OCI-LY7 (cell line): Measurements from ENCODE around the gene FASTKD2. TPM values are rescaled to one million over a fixed set of nuclear protein-coding genes. Genes with fewer than 3 reads are reported as not detected.

Experiments
- BruUV-seq: library from RNA; stranded (reverse); fragments of 400-500 nt; replicated peaks from 2 replicates; lab custom pipeline; 2021; lab: Mats Ljungman, UMichigan
- CTCF ChIA-PET: fragments of 300-600 bp; sonication (Branson Sonifier 250); formaldehyde crosslinking; loops from one replicate; lab custom pipeline; 2022; ENCODE audit warnings: antibody characterized with exemption; ENCODE audit not compliant: unreplicated experiment; lab: Charles Lee
- POLR2A ChIA-PET: fragments of 300-600 bp; sonication (Branson Sonifier 250); formaldehyde crosslinking; loops from one replicate; lab custom pipeline; 2022; ENCODE audit warnings: antibody characterized with exemption; lab: Charles Lee
- DNase-seq: peaks from one replicate; pipeline ENCODE4 v3.0.0-alpha.2; 2015; ENCODE audit warnings: low spot score
- H2AFZ ChIP-seq: fragments of 200-600 bp; sonication (generic), shearing (Covaris generic); 2 replicates; pipeline ENCODE4 v1.6.1; 2014; ENCODE audit warnings: mild to moderate bottlenecking, antibody characterized with exemption, low read length, moderate library complexity
- H3K27ac ChIP-seq: fragments of 200-600 bp; sonication (generic); 2 replicates; pipeline ENCODE4 v1.5.1; 2014; ENCODE audit warnings: mixed run types, low read depth, mild to moderate bottlenecking, moderate library complexity, low read length, inconsistent platforms; ENCODE audit not compliant: poor library complexity, severe bottlenecking
- H3K36me3 ChIP-seq: fragments of 200-600 bp; sonication (generic); 2 replicates; pipeline ENCODE4 v1.6.1; 2014; ENCODE audit warnings: mild to moderate bottlenecking, antibody characterized with exemption, low read length, moderate library complexity, mixed read lengths; ENCODE audit not compliant: insufficient read depth
- H3K4me1 ChIP-seq: fragments of 200-600 bp; sonication (generic); 2 replicates; pipeline ENCODE4 v1.5.1; 2014; ENCODE audit warnings: mild to moderate bottlenecking, low read length; ENCODE audit not compliant: insufficient read depth, poor library complexity, severe bottlenecking
- H3K4me2 ChIP-seq: fragments of 200-600 bp; sonication (generic); 2 replicates; pipeline ENCODE4 v1.6.1; 2014; ENCODE audit warnings: mild to moderate bottlenecking, low read length
- H3K4me3 ChIP-seq: fragments of 200-600 bp; sonication (generic); 2 replicates; pipeline ENCODE4 v1.5.1; 2014; ENCODE audit warnings: mild to moderate bottlenecking, low read depth, low read length; ENCODE audit not compliant: poor library complexity, severe bottlenecking
- H3K79me2 ChIP-seq: fragments of 200-600 bp; sonication (generic); 2 replicates; pipeline ENCODE4 v1.6.1; 2016; ENCODE audit warnings: low read depth, mild to moderate bottlenecking, low read length, moderate library complexity, mixed read lengths; ENCODE audit not compliant: insufficient read depth
- H3K9me2 ChIP-seq: fragments of 200-600 bp; sonication (generic); 2 replicates; pipeline ENCODE4 v1.6.1; 2016; ENCODE audit warnings: mild to moderate bottlenecking, low read length, mixed read lengths; ENCODE audit not compliant: insufficient read depth
- H3K9me3 ChIP-seq: fragments of 200-600 bp; sonication (generic); 2 replicates; pipeline ENCODE4 v1.6.1; 2014; ENCODE audit warnings: mild to moderate bottlenecking, mixed run types, low read length, mixed read lengths
- H4K20me1 ChIP-seq: fragments of 200-600 bp; sonication (generic); 2 replicates; pipeline ENCODE4 v1.6.1; 2014; ENCODE audit warnings: mild to moderate bottlenecking, antibody characterized with exemption, low read length, moderate library complexity, mixed read lengths; ENCODE audit not compliant: insufficient read depth
- CTCF ChIP-seq: fragments of 200-600 bp; sonication (generic); conservative IDR thresholded peaks from 2 replicates; pipeline ENCODE4 v1.5.1; 2014; ENCODE audit warnings: mild to moderate bottlenecking, antibody characterized with exemption, low read length, moderate library complexity, mixed read lengths
- EZH2phosphoT487 ChIP-seq: fragments of 200-600 bp; sonication (generic); IDR thresholded peaks from 2 replicates; pipeline ENCODE4 v1.6.1; 2018; ENCODE audit warnings: low read depth, borderline replicate concordance, mild to moderate bottlenecking, mixed run types, antibody characterized with exemption, low read length, moderate library complexity, mixed read lengths
- intact Hi-C: fragments of 100-400 bp; cut with micrococcal nuclease; formaldehyde crosslinking; loops from one replicate; pipeline ENCODE4 v1.10.0; 2022; ENCODE audit not compliant: unreplicated experiment
- total RNA-seq, 2 experiments: library from RNA; depleted of rRNA in 1 of 2; stranded (reverse); fragments of >200 nt in 1 of 2; shearing (Covaris generic) in 1 of 2; gene quantifications; 2 replicates each; pipeline ENCODE4 v1.2.3, GENCODE V29; 2014 to 2022

FASTKD2 gene
- total RNA-seq, 2 experiments from 2014 or later = 17.0 to 20.9 TPM

- CTCF ChIA-PET = no interaction called here
- BruUV-seq = no TSS peak
- no peak for DNase-seq
- no peak overlapping the region for H3K27ac ChIP-seq
- intact Hi-C loops = no loop called here
- H3K9me2 ChIP-seq = no peaks in the 10 kb centered on the region
- no peaks in the 10 kb centered on the region for H3K9me3 ChIP-seq
- H3K4me3 ChIP-seq = no peak overlapping the region
- H3K79me2 ChIP-seq = no peaks in the 10 kb centered on the region
- POLR2A ChIA-PET = no interaction called here
- H3K4me1 ChIP-seq = no peaks in the 10 kb centered on the region
- no peak overlapping the region for H3K4me2 ChIP-seq
- H4K20me1 ChIP-seq = no peaks in the 10 kb centered on the region
- no peak overlapping the region for H2AFZ ChIP-seq
- H3K36me3 ChIP-seq = no peaks in the 10 kb centered on the region
- TF ChIP-seq EZH2phosphoT487 (no peak), CTCF (no peak)
These were observed 42.1 kb upstream of the FASTKD2 start for GRCh38 chr2:206723288-206723687.

GRCh38 chr2:206727287-206727686 lies 38.1 kb upstream of the FASTKD2 start:
- no peak for DNase-seq
- BruUV-seq = no TSS peak
- Histone ChIP-seq H2AFZ (no peak overlapping the region), H3K27ac (no peak overlapping the region), H3K4me3 (no peak overlapping the region), H3K36me3 (no peaks in the 10 kb centered on the region), H3K9me3 (no peaks in the 10 kb centered on the region), H3K4me1 (no peaks in the 10 kb centered on the region), H3K79me2 (no peaks in the 10 kb centered on the region), H4K20me1 (no peaks in the 10 kb centered on the region), H3K4me2 (no peak overlapping the region), H3K9me2 (no peaks in the 10 kb centered on the region)
- CTCF ChIA-PET = no interaction called here
- POLR2A ChIA-PET = no interaction called here
- intact Hi-C loops = no loop called here
- TF ChIP-seq CTCF (no peak), EZH2phosphoT487 (no peak)

GRCh38 chr2:206728277-206729199 lies 36.9 kb upstream of the FASTKD2 start:
- intact Hi-C loops = no loop called here
- H3K4me2 ChIP-seq = no peak overlapping the region

More at GRCh38 chr2:206728277-206729199, 36.9 kb upstream of the FASTKD2 start:
- ChIA-PET CTCF (no interaction called here), POLR2A (interaction anchor here (0.5 to 0.6 kb wide), 2 partner anchors 26 to 217 kb away, joined by 3 to 4 read pairs; no protein-coding TSS in a partner anchor)
- no peaks in the 10 kb centered on the region for H3K9me2 ChIP-seq
- H3K36me3 ChIP-seq = no peaks in the 10 kb centered on the region
- no peak overlapping the region for H3K4me3 ChIP-seq
- no peak for DNase-seq
- no TSS peak for BruUV-seq
- no peak overlapping the region for H2AFZ ChIP-seq
- H4K20me1 ChIP-seq = no peaks in the 10 kb centered on the region
- no peaks in the 10 kb centered on the region for H3K4me1 ChIP-seq
- H3K79me2 ChIP-seq = no peaks in the 10 kb centered on the region
- H3K9me3 ChIP-seq = no peaks in the 10 kb centered on the region
- TF ChIP-seq EZH2phosphoT487 (no peak), CTCF (no peak)
- H3K27ac ChIP-seq = no peak overlapping the region
